T1000 (cell line): ENCODE data around the gene HIRIP3.
A peak's percentile ranks its signal among the peaks of the same experiment; 100 is the strongest.
"Not testable (repeated sequence)": the region's sequence is repeated elsewhere in the genome, so short reads cannot be mapped to it uniquely, and the experiment has no call there.

Experiments used
- DNase-seq: peaks from one replicate; lab custom pipeline; 2025; ENCODE audit warnings: mixed read lengths; lab: John Stamatoyannopoulos, UW

Gene HIRIP3, protein sequence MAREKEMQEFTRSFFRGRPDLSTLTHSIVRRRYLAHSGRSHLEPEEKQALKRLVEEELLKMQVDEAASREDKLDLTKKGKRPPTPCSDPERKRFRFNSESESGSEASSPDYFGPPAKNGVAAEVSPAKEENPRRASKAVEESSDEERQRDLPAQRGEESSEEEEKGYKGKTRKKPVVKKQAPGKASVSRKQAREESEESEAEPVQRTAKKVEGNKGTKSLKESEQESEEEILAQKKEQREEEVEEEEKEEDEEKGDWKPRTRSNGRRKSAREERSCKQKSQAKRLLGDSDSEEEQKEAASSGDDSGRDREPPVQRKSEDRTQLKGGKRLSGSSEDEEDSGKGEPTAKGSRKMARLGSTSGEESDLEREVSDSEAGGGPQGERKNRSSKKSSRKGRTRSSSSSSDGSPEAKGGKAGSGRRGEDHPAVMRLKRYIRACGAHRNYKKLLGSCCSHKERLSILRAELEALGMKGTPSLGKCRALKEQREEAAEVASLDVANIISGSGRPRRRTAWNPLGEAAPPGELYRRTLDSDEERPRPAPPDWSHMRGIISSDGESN

DNA sequence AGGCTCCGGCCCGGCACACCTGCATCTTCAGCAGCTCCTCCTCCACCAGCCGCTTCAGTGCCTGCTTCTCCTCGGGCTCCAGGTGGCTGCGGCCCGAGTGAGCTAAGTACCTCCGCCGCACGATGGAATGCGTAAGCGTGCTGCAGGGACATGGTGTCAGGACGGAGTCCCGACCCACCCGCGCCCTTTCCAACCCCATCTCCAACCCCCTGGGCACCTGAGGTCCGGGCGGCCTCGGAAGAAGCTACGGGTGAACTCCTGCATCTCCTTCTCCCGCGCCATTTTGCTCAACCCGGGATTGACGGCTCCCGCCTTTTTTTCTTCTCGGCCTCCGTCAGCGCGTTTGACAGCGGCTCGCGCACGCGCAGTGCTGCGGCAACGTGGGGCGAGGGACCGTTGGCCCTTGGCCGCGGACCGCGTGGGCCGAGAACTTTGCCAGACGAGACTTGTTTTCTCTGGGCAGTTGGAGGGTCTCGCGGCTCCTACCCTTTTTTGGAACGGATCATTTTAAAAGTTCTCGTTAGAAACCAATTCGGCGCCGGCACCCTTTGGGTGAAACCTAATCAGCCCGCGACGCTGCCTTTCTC, at the start of gene HIRIP3:
Gene HIRIP3 (minus strand): TSS at position 294 of the 587 bp plus-strand sequence. CDS start 12 bp downstream, at position 282.
- peak; percentile 82 for DNase-seq

DNA sequence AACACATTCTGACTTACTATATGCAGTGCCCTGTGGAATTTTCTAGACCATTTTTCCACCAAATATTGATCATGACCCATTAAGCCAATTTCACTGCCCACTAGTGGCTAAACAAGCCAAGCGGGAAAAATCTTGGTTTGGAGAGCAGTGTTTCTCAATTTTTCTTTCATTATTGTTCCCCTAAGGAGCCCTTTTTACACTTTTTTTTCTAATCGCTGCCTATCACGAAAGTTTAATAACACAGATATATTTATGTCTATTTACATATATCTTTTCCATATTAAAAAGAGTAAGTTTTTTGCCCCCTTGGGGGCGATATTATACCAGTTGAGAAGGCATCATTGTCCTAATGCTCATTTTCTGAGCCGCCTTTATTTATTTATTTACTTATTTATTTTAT, 46.4 kb upstream of the HIRIP3 start:
- DNase-seq = no peak

DNA sequence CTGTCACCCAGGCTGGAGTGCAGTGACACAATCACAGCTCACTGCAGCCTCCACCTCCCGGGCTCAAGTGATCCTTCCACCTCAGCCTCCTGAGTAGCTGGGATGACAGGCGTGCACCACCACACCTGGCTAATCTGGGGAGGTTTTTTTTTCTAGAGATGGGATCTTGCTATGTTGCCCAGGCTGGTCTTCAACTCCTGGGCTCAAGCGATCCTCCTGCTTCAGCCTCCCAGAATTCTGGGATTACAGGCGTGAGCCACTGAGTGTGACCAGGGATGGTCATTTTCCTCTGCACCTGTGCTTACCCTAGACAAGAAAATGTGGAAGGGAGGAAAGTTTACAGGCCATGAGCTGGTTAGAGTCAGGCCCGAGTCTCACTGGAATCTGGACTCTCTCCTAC, 45.3 kb upstream of the HIRIP3 start:
- not testable (repeated sequence) for DNase-seq

DNA sequence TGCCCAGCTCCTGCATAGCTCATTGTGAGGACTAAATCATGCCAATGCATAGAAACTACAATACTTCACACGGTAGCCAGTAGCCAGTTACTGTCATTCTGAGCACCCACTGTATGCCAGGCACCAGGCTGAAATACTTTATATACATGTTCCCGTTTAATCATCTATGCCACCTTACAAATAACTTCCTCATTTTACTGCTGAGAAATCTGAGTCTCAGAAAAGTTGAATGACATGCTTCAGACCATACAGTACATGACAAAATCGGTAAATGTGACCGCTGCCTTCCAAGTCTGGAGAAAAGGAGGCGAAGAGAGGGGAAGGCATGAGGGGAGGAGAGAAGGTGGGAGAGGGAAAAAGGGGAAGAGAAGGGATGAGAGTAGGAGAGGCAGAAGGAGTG, 44.8 kb upstream of the HIRIP3 start:
- no peak for DNase-seq

DNA sequence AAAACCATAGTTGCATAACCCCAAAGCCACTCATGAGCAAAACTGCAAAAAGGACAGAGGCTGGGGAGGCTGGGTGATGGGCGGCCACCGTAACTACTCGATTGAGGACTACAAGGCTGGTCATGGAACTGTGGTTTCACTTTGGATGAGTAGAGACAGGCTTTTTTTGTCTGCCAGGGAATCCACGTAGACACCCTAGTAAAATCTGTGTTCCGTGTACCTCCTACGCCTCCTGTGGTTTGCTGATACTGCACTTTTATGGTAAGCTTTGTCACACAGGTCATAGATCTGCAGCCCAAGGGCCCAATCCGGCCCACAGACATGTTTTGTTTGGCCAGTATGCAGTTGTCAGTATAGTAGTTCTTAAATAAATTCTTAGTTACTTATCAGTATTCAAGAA, 37.9 kb upstream of the HIRIP3 start:
- no peak for DNase-seq

DNA sequence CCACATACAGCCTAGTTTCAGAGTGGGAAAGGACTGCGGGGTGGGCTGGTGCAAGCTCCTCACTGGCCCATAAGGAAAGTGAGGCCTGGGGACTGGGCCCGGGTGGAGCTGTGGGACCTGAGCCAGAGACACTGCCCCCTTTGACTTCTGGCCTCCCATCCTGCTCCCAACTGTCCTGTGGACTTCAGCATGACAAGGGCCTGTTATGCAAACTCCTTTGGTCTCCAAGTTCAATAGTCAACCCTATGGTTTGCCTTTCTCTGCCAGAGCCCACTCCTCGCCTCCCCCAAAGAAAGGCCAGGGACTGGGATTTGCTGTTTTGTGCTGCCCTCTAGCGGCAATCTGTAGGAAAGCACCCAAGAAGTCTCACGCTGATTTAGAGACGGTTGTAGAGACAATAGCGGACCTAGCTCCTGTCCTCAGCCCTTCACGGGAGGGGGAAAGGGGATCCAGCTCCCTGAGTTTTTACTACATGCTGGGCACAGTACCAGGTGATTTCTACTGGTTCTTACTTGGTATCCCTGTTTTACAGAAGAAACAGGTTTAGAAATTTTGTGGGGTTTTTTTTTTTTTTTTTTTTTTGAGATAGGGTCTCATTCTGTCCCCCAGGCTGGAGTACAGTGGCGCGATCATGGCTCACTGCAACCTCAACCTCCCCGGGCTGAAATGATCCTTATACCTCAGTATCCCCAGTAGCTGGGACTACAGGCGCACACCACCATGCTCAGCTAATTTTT, 36.8 kb upstream of the HIRIP3 start:
- peak; percentile 46 for DNase-seq

DNA sequence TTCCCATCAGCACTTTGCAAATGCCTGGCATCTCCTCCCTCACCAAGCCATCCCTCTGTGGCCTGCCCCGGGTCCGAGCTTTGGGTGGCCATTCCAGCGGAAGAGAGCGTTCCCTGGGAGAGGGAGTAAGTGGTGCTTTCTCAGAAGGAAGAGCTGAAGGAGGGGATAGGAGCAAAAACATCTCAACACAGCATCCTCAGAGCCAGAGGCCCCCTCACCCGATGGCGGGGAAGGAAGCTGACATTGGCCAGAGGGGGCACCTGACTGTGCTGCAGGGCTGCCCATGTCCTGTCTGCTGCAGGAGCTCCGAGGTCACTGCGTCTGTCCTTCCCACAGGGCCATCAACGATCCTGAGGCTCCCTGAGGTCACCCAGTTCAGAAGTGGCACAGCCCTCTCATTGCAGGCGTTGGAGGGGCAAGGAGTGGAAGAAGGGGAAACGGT, 36.1 kb upstream of the HIRIP3 start:
- DNase-seq = no peak

DNA sequence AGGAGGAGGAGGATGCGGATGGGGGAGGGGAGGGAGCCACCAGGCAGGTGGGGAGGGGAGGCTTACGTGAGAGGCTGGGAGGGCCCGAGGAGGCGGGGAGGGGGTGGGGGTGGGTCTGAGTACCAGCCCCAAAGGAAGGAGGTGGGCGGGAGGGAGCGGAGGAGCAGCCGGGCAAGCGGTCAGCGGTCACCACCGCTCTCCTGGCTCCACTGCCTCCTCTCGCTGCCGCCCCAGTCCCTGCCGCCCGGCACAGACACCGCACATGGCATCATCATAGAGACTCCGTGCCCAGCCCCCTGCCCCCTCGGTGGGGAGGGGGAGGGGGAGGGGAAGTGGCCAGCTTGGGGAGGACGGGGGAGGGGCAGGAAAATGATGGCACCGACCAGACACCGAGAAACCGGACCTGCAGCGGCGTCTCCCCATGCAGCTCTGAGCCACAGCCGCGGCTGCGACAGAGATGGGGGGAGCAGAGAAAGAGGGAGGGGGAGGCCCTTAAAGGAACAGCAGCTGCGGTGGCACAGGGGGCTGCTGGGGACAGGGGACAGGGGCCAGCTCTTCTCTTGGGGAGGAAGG, 35.5 kb upstream of the HIRIP3 start, which contains the start of gene TLCD3B:
Gene TLCD3B (minus strand): TSS at position 431 of the 573 bp plus-strand sequence. CDS start 744 bp downstream, outside the sequence.
- no peak for DNase-seq

DNA sequence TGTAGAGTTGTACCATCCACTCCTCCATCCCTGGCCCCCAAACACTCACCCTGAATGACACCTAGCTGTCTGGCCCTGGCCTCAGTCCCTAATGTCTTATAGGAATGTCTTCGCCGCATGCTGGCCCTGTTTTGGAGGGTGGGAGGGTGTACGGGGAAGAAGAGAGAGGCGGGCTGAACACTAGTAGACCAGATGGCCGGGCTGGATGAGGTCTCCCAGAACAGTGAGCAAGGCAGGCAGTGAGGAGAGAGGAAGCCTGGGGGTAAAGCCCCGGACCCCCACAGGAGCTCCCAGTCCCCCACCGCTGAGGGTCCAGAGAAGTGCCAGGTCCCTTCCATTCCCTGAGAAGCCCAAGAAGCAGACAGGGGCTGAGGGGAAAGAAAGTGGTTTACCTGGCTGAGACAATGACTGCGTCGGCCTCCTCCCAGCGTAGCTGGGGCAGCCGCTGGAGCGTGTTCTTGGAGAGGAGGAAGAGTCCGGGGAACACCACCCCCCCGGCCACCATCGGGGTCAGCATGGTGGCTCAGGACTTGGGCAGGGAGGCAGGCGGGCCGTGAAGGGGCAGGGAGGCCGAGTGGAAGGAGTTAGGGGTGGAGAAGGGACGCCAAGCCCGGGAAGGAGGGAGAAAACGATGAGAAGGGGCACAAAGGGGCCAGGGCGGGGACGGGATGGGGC, 34.7 kb upstream of the HIRIP3 start:
- DNase-seq = no peak

DNA sequence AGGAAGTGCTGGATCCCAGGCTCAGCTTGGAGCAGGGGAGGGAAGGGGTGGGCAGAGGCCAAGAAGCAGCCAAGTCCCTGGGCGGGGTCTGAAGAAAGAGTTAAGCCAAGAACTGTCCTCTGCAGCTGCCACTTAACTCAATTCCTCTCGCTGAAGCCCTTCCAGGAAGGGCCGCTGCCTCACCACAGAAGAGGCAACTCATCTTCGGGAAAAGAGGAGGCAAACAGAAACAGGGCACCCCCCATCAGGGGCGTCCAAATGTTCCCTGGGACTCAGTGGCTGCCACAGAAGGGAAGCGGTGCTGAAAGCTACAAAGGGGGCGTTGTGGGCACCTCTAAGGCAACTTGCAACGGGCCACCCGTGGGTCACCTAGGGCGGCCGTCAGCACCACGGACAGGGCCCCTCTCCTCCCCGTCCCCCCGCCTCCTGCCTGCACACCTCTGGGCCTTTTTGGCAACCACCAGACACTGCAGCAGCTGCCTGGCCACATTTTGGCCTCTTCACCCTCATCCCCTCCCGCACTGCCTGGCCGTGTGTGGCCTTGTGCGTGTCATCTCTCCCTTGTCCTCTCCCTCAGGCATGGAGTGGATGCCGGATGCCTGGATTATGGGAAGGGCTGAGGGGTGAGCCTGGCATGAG, 33.1 kb upstream of the HIRIP3 start:
- DNase-seq = no peak

DNA sequence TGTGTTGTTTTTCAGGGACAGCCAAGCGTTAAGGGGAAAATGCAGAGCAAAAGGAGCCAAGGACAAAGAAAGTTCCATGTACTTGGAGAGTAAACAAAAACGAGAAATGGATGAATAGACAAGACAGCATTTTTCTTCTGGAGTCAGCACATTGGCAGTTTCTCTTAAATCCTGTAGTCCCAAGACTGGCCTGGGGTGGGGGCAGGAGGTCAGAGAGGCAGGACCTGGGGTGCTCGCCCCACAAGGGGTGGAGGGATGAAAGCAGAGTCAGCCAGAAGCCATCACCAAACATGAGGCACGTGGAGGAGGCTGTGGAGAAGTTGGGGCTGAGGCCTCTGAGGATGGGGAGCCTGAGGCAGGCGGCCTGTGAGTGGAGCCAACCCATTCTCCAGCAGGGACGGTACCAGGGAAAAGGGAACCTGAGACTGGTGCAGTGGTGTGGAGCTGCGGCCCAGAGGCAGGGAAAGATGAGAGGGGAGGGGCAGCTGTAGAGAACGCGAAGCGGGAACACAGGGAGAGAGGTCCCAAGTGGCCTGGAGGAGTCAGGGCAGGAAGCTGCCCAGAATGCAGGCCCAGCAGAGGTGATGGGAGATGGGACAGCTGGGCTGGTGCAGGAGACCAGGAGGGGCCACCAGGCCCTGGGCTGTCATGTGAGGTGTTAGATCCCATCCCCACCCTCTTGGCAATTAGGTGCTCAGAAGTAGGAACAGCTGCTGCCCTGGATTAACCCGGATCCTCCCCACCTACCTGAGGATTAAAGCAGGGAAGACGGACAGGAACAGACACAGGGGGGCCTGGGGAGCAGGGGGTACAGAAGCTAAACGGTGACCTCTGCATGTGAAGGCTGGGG, 32.4 kb upstream of the HIRIP3 start:
- DNase-seq = no peak

DNA sequence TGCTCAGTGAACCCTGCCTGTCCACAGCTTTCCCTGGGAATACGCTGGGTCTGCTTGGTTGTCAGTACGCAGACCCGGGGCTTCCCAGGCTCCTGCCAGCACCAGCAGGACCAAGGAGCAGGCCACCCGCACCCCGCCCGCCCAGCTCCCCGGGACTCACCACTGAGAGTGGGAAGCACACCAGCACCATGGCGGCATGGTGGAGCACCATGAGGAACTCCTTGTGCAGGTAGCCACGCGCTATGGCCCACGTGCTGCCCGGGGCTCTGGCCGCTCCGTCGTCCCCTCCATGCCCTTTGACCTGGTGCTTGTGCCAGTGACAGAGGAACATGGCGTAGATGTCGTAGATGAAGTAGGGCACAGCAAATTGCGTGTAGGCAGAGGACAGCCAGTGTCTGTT, 31.0 kb upstream of the HIRIP3 start:
- DNase-seq = no peak

DNA sequence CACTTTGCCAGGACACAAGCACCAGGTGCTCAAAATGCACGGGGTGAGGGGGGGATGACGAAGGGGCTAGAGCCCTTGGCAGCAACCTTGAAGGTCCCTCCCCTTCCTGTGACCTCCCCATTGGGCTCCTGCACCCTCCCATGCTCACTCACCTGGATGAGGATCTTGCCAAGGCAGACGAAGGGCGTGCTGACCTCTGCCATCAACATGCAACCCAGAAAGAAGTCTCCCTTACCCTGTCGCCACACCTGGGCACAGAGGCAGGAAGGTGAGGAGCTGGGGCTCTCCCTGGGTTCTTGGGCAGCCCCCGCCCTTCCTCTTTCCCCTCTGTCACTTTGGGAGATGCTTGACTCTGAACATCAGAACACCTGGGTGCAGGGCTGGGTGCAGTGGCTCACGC, 30.2 kb upstream of the HIRIP3 start:
- no peak for DNase-seq

DNA sequence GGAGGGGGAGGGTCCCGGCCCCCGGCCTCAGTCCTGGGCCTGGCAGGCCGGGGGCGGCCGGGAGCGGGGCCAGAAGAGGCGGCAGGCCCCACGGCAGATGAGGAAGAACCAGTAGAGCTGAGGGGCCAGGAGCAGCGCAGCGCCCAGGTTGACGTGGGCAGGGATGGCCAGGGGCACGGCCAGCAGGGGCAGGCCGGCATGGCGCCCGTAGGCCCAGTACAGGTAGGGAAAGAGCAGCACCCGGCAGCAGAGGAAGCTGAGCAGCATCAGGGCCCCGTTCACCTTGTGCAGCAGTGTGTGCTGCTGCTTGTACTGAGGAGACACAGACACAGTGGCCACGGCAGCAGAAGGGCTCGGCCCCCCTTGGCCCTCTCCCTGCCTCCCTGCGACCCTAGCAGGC, 29.7 kb upstream of the HIRIP3 start:
- no peak for DNase-seq

DNA sequence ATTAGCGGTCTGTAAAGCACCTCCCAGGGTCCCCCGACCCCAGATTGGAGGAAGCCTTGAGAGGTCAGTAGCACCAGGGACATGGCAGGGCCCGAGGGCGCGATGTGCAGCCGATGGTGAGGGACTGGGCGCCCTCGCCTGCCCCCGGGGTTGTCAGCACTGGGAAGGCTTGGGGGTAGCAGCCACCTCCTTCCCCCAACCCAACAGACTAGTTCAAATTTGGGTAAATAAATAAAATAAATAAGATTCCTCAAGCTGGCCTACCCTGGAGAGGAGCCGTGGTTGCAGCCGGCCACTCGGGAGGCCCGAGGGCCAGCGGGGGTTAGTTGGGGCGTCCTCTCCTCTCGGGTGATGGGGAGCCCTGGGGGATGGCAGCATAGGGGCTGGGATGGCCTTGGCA, 29.0 kb upstream of the HIRIP3 start:
- no peak for DNase-seq

DNA sequence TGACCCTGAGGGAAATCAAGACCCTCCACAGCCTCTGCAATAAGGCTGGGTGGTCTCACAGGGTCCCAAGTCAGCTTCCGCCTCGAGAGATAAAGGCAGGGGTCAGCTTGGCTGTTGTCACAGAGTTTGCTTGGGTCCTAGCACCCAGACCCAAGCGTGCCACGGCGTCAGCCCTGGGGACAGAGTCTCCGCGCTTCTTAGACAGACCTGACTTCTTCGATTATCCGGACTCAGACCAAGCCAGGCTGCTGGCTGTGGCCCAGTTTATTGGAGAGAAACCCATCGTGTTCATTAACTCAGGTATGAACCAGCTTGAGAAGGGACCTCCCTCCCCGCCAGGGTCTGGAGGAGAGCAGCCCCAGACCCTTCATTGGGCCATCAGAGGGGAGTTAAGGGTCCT, 28.2 kb upstream of the HIRIP3 start:
- no peak for DNase-seq

DNA sequence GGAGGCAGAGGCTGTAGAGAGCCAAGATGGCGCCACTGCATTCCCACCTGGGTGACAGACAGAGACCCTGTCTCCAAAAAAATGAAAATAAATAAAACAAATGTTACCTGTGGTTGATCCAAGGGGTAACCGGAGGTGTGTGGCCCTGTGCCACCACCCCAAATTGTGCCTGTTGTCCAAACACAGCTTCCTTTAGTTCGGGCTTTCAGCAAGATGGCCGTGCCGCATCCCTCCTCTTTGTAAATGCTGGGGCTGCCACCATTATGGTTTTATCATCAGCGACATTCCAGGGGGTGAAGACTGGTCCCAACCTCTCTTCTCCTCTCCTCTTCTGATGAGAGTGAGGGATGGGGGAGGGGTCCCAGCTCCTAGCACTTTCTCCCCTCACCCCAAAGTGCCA, 27.5 kb upstream of the HIRIP3 start, which contains the start of gene C16orf92:
Gene C16orf92 (plus strand): TSS at position 312 of the 400 bp plus-strand sequence. CDS start 143 bp downstream, outside the sequence.
- DNase-seq = no peak

DNA sequence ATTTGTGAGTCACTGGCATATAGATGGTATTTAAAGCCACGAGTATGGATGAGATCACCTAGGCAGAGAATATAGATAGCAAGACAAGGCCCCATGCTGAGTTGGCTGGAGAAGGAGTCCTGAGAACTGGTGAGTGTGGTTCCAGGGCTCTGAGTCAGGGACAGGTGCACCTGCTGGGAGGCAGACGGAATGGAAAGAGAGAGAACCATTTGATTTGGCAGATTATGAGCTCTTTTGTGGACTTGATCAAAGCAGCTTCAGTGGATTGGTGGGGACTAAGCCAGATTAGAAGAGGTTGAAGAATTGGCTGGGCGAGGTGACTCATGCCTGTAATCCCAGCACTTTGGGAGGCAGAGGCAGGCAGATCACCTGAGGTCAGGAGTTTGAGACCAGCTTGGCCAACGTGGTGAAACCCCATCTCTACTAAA, 23.3 kb upstream of the HIRIP3 start:
- DNase-seq = no peak

DNA sequence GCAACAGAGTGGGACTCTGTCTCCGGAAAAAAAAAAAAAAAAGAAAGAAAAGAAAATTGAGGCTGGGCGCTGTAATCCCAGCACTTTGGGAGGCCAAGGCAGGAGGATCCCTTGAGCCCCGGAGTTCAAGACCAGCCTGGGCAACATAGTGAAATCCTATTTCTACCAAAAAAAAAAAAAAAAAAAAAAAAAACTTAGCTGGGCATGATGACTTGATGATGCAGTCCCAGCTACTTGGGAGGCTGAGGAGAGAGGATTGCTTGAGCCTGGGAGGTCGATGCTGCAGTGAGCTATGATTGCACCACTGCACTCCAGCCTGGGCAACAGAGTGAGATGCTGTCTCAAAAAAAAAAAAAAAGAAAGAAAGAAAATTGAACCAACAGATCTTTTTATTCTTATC, 22.5 kb upstream of the HIRIP3 start:
- DNase-seq = not testable (repeated sequence)

DNA sequence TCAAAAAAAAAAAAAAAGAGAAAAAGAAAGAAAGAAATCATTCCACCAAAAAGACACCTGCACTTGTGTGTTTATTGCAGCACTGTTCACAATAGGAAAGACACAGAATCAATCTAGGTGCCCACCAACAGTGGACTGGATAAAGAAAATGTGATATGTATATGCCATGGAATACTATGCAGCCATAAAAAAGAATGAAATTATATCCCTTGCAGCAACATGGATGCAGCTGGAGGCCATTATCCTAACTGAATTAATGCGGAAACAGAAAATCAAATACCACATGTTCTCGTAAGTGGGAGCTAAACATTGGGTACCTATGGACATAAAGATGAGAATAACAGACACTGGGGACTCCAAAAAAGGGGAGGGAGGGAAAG, 21.9 kb upstream of the HIRIP3 start:
- DNase-seq = no peak
